NCI-H2196 (cell line): Measurements from ENCODE around the gene TAF10.

Experiments
- DNase-seq: peaks from one replicate; lab custom pipeline; 2025; ENCODE audit not compliant: unreplicated experiment; lab: John Stamatoyannopoulos, UW

TAF10 gene

DNA sequence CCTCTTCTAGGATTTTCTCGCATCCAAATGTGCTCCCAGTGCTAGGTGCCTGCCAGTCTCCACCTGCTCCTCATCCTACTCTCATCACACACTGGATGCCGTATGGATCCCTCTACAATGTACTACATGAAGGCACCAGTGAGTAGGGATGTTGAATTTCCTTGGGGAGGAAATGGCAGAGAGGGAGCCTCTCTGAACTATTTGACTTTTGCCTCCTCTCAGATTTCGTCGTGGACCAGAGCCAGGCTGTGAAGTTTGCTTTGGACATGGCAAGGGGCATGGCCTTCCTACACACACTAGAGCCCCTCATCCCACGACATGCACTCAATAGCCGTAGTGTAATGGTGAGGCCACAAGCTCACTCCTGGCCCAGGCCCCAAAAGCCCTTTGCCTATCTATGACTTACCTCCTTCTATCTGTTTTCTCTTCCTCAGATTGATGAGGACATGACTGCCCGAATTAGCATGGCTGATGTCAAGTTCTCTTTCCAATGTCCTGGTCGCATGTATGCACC, 2.5 kb downstream of the TAF10 start:
- DNase-seq: no peak

DNA sequence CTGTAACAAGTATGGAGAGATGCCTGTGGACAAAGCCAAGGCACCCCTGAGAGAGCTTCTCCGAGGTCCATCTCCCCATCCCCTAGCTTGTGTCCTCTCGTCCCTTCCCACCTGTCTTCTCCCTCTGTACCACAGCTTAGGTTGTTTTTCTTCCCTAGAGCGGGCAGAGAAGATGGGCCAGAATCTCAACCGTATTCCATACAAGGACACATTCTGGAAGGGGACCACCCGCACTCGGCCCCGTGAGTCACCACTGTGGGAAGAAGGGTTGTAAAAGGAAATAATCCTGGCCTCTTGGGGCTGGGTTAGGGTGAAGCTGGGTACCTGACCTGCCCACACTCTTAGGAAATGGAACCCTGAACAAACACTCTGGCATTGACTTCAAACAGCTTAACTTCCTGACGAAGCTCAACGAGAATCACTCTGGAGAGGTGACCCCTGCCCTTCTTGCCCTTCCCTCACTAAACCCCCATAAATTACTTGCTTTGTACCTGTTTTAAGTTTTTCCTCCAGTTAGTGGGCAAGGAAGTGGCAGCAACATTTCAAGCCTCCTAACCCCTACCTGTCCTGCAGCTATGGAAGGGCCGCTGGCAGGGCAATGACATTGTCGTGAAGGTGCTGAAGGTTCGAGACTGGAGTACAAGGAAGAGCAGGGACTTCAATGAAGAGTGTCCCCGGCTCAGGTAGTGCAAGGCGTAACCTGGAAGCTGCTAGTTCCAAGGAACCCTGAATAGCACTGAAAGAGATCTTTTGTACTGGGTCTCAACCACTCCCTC, 3.1 kb downstream of the TAF10 start:
- no peak for DNase-seq

DNA sequence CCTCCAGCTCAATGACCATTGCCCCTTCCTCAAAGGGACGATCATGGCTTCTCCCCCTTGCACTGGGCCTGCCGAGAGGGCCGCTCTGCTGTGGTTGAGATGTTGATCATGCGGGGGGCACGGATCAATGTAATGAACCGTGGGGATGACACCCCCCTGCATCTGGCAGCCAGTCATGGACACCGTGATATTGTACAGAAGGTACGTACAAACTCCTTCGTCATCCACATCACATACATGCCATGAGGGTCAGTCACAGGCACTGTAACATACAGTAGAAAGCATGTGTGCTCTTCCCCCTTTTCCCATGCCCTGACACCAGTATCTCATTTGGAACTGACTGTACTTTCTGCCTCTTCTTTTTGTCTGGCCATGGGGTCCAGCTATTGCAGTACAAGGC, 4.0 kb downstream of the TAF10 start:
- DNase-seq: no peak

DNA sequence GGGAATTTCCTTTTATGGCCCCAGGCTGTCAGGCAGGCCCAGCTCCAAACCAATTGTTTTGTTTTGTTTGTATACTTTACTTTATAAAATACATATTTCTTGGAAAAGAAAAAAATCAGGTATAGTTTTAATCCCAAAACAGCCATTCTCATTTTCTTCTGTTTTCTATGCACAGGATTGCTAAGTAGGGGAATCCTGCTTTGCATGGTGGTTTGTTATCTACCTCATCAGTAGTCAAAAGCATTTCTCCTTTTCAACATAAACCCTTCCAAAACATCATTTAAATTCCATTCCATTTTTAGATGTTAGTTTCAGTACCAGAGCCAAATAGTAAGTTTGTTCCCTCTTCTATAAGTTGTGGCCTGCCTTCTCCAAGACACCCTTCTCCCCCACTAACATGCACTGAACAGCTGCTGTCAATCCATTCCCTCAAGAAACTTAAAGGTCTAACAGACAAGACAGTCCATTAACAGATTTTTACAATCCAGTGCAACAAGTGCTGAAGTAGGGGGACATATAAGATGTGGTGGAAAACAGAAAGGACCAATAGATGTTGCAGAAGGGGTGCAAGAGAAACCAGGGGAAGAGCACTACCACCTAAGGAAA, 4.7 kb downstream of the TAF10 start:
- no peak for DNase-seq

DNA sequence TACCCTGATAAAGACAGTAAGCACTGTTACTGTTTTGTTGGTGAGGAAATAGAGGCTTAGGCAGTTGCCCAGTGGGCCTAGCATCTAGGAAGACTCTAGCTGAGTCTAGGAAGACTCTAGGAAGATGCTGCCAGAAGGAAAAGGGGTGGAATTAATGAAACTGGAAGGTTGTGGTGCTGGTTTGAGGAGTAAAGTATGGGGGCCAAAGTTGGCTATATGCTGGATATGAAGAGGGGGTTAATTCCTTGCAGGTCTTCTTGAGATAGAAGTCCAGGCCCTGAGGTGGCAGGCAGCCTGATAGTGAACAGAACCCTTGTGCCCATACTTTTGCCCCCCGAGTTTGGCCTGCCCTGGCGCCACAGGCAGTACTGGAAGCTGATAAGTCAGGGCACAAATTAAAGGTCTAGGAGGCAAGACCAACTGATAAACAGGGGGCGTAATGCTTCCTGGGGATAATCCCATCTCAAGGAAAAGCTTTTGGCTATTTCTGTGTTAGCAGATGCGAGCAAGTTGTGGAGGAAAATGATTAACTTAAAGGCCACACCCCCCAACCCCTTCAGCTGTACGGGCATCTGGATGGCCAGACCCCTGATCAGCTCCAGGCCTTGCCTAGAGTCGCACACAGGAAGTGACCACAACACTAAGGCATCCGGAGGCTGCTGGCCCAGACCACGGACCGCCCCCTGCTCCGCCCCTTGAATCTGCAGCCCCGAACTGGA, 5.4 kb downstream of the TAF10 start:
- DNase-seq: peak; percentile 84

DNA sequence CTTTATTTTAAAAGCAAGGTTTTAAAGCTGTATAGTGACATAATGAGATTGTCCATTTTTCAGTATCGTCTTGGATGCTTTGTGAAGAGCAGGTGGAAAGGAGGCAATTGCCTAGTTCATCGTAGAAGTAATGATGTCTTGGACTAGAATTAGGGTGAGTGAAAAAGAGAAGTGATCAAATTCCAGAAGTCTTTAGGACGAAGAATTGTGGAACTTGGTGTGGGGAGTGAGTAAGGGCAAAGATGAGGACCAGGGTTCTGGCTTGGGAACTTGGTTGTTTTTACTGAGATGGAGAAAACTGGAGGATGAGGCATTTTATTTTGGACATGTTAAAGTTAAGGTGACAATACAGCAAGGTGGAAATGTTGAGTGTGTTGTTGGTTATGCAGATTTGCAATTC, 7.2 kb downstream of the TAF10 start:
- no peak for DNase-seq

DNA sequence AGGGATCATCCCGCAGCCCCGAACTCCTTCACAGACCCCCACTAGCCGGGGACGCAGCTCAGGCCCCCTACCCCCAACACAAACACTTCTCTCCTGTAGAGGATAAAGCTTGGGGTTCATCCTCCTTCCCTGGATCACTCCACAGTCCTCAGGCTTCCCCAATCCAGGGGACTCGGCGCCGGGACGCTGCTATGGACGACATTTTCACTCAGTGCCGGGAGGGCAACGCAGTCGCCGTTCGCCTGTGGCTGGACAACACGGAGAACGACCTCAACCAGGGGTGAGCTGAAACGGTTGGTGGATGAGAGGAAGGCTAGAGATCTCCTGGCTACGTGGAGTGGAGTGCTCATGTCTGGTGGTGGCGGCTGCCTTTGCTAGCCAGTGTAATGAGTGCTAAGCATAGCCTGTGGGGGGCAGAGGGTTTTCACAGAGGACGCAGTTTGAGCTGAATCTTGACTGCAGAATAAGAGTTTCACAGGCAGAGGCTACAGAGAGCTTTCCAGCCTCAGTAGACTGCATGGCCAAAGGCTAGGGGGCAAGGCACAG, 7.9 kb downstream of the TAF10 start:
- peak; percentile 15 for DNase-seq

DNA sequence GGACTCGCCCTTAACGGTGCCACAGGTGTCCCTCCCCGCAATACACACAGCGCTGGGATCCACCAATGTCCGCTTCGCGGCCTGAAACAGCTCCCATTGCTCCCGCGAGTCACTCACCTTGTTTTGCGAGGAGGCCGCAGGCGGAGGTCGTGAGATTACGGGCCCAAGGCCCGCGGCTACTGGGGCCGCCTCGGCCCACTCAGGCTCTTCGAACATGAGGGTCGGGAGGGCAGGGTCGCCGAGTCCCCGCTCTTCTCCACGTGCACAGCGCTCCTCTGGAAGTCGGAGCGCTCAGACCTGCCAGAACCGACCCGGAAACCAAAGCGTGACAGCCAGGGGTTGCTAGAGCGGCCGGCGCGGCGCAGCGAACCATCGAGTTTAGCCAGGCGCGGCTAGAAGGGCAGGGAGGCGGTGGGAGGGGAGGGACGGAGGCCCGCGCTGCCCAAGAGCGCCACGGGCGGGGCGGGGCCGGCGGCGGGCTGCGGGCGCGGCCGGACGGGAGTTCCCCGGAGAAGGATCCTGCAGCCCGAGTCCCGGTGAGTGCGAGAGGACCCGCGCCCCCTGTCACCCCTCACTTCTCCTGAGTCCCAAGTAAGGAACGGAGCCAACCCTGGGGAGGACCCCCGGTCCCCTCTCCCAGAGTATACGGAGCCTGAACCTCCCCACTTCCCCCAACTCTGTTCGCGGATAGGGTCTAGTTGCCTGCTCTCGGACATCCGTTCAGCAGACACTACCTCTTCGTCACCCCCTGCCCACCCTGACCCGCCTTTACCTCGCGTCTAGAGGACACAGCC, 8.5 kb downstream of the TAF10 start, which contains the start of the genes ILK and RRP8:
ILK (plus strand) TSS at position 488 of the 794 bp plus-strand sequence. CDS start 498 bp downstream, outside the sequence.
RRP8 (minus strand) TSS at position 330 of the 794 bp plus-strand sequence; CDS start at position 216, 114 bp downstream.
- DNase-seq: peak; percentile 92

DNA sequence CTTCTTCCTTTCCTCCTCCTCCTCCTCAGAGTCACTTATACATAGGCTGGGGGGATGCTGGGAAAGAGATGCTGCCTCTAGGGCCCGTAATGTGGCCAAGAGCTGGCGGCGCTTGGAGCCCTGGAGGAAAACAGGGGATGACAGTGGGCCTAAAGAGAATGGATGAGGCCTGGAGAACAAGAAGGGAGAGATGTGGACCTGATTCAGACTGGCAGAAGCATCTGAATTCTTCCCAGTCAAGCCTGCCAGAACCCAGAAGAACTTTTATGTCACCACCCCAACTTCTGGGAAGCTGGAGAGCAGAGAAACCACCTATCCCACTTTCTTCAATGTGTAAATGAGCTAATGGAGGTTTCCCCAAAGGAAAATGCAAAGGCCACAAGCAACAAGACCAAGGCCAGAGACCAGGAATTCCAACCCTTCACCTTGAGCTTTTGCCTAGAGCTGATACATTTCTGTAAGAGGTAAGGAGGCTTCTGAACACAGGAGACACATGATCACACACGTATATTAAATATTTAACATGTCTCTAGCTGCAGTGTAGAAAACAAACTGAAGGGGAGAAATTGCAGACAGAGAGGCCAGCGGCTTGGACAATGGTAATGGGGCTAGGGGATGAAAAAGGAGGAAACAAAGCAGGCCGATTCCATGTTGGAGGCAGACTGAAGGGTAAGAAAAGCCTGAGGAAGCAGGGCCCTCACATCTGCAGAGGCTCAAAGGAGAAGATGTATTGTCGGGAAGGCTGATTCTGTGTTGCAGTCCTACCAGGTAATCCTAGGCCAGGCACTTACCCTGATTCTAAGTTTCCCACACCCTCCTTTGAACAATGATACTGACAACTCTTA, 9.7 kb downstream of the TAF10 start:
- DNase-seq: no peak

DNA sequence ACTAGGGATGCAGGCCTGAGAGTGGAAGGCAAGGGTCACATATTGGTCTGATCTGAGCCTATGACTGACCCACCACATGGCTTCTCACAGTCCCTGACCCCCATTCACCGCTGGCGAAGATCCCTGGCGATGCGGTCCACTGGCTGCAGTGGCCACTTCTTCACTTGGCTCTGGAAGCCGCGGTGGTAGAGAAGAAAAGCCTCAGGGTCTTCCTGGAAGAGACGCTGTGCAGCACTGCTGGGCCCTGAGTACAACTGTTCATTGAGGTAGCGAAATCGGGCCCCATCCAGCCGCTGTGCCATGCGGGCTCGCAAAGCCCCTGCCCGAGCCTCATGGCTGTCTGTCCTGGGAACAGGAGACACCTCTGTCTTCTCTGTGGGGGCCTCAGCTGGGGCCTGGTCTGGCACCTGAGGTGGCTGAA, 11.0 kb downstream of the TAF10 start:
- DNase-seq: no peak

DNA sequence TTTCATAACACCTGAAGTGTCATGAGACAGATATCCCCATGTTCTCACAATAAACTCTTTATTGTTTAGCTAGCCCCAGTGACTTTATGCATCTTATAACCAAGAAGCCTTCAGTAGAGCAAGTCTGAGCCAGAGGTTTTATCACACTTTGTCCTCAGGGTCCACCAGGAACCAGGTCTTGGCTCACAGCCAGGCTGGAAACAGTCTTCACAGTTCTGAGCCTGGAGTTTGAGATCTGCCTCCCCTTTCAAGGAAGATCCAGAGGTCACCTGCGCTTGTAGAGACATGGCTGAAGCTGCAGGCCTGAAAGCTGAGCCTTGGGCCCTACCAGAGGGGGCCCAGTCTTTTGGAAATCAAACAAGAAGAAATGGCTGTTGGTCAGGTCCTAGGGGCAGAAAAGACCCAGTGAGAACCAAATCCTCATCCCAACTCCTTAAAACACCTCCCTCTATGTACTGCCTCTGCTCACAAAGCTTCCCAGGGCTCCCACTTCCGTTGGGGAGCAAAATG, 12.1 kb downstream of the TAF10 start:
- no peak for DNase-seq

DNA sequence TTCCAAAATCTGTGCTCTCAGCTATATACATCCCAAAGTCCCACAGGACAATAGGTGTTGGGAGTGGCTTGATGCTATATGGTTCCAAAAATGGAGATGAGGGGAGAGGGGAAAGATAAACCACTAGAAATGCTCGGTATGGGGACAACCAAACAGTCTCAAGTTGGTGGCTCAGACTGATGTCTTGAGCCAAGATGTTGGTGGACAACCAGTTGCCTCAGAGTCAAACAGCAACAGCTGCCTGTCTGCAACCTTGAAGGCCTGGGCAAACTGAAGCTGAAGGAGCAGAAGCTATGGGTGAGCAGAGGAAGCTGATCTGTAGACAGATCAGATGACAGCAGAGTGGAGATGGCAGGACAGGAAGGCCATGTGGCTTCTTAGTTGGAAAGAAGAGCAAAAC, 12.6 kb downstream of the TAF10 start:
- no peak for DNase-seq

DNA sequence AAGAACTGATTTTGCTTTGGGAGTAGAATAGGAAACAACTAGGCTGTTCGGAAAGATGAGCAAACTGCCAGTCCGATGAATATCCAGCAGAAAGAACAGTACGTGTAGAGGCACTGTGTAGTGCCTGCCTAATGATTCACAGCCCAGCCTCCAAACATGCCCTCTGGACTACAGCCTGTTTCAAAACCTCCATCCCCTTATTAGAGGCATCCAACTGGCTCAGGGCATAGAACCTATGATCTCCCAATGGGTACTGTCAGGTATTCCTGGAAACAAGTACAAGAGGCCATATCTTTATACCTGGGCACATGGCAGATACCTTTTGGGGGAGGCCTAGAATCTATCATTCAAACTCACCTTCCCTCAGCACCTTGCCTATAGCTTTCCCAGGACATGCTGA, 13.5 kb downstream of the TAF10 start:
- DNase-seq: no peak

DNA sequence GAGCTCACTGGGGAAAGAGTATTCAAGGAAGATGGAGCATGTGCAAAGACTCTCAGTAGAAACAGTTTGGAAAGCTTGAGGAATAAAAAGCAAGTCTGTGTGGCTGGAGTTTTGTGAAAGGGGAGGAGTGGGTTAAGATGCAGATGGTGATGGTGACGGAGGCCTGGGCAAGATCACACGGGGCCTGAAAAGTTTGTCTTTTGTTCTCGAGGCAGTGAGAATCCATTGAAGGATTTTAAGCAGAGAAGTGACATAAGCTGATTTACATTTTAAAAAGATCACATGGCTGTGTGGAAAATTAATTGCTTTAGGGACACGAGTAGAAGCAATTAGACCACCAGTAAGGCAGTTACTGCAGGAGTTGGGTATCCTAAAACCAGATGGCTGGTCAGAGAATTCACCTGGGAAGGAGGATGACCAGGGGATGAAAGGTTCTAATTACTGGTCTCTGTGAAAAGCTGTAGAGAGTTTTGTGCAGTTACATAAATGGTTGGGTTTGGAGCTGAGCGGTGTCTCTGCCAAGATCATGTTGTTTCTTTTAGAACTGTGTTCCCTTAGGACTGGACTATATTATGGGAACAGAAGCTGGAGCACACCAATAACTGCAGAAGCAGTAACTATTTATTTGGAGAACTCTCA, 15.7 kb downstream of the TAF10 start:
- no peak for DNase-seq

DNA sequence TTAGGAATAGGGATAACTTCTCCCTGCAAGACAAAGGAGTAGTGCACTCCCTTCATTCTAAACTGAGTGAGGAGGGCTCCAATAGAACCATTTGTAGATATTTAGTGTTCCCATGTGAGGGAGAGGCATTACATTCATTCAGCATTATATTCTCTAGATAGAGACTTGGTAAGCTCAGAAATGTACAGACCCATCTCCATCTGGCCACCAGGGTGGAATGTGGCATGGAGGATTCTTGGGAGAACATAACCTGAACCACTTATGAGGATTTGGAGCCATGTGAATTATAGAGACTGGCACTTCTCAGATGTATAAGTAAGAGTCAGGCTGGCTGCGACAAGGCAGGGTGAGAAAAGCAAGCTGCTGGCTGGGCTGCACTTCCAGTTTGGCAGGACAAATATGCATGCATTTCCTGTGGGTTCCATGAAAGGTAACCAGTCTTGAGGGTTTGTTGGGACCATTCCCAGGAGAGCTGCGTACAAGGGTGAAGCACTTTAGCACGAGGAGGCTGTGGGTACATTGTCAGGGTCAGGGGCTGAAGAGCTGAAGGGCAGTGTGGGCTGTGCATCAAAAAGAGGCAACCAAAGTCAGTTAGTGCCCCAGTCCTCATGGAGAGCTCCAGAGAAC, 17.8 kb downstream of the TAF10 start:
- DNase-seq: no peak

DNA sequence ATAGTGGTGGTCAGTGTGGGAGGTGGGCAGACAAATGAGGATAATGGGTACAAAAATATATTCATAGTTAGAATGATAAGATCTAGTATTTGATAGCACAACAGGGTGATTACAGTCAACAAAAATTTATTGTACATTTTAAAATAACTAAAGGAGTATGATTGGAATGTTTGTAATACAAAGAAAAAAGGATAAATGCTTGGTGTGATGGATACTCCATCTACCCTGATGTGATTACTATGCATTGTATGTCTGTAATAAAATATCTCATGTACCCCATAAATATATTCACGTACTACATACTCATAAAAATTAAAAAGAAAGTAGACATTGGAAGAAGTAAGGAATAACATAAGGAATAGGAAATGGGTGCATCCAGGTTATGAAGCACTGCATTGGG, 24.0 kb downstream of the TAF10 start:
- DNase-seq: no peak

DNA sequence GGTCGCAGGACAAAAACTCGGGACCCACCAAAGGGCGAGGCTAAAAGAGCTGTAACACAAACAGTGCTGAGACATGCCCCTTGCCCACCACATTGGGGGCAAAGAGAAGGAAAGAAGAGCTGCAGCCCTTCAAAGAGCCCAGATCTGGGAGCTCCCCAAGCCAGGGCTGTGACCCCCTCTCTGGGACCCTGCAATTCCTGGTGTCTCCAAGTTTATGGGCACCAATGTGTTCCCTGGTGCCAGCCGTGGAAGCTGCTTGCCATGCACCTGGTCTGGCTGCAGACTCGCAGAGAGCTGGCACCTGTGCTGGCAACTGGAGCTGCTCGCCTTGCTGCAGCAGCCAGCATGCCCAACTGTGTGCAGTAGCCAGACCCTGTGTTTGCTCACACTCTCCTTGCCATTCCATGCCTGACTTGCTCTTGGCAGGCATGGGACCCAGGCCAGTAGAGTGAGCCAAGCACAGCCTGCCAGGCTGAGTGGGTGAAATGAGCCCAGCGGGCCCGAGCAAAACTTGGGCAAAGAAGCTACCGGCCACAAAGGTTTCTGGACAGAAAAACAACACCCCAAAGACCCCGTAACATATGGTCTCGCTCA, 24.6 kb downstream of the TAF10 start:
- DNase-seq: peak; percentile 83
